Loucy (cell line): ENCODE results near the gene DSCAM.

ENCODE experiments used
- H2AFZ ChIP-seq: fragments of 200-600 bp; sonication (generic); 2 replicates; pipeline ENCODE4 v1.6.0; 2016; ENCODE audit warnings: antibody characterized with exemption, mild to moderate bottlenecking, low read length, moderate library complexity
- H3F3A ChIP-seq: fragments of 200-600 bp; 2 replicates; pipeline ENCODE4 v1.6.0; 2016; ENCODE audit warnings: antibody characterized with exemption, low read depth, mild to moderate bottlenecking
- H3K27me3 ChIP-seq: fragments of 200-600 bp; sonication (generic); 2 replicates; pipeline ENCODE4 v1.6.1; 2014; ENCODE audit warnings: low read length, mild to moderate bottlenecking; ENCODE audit not compliant: insufficient read depth, poor library complexity, severe bottlenecking
- H3K36me3 ChIP-seq: fragments of 200-600 bp; sonication (generic); 2 replicates; pipeline ENCODE4 v1.6.1; 2016; ENCODE audit warnings: low read length; ENCODE audit not compliant: insufficient read depth
- H3K4me1 ChIP-seq: fragments of 200-600 bp; sonication (generic); 2 replicates; pipeline ENCODE4 v1.5.1; 2014; ENCODE audit warnings: low read length, mild to moderate bottlenecking; ENCODE audit not compliant: insufficient read depth, poor library complexity, severe bottlenecking
- H3K4me2 ChIP-seq: fragments of 200-600 bp; sonication (generic); 2 replicates; pipeline ENCODE4 v1.6.0; 2014; ENCODE audit warnings: antibody characterized with exemption, low read length, low read depth, mild to moderate bottlenecking; ENCODE audit not compliant: poor library complexity, severe bottlenecking
- H3K4me3 ChIP-seq: fragments of 200-600 bp; sonication (generic); 2 replicates; pipeline ENCODE4 v1.5.1; 2014; ENCODE audit warnings: low read length, mild to moderate bottlenecking, mixed read lengths; ENCODE audit not compliant: poor library complexity, severe bottlenecking
- H3K79me2 ChIP-seq: fragments of 200-600 bp; sonication (generic); 2 replicates; pipeline ENCODE4 v1.6.1; 2014; ENCODE audit warnings: low read length; ENCODE audit not compliant: insufficient read depth
- H3K9ac ChIP-seq: fragments of 200-600 bp; sonication (generic); 2 replicates; pipeline ENCODE4 v1.6.0; 2014; ENCODE audit warnings: mild to moderate bottlenecking, low read depth, low read length, moderate library complexity; ENCODE audit not compliant: poor library complexity, severe bottlenecking
- H3K9me2 ChIP-seq: fragments of 200-600 bp; sonication (generic); replicated peaks from 2 replicates; pipeline ENCODE4 v1.6.1; 2016; ENCODE audit warnings: low read depth, low read length, mixed read lengths
- H3K9me3 ChIP-seq: fragments of 200-600 bp; sonication (generic); 2 replicates; pipeline ENCODE4 v1.6.1; 2014; ENCODE audit warnings: mild to moderate bottlenecking, antibody characterized with exemption, low read length, low read depth; ENCODE audit not compliant: insufficient read depth
- H4K20me1 ChIP-seq: fragments of 200-600 bp; sonication (generic); 2 replicates; pipeline ENCODE4 v1.6.0; 2014; ENCODE audit warnings: antibody characterized with exemption, low read length, mild to moderate bottlenecking; ENCODE audit not compliant: insufficient read depth, poor library complexity, severe bottlenecking
- EZH2phosphoT487 ChIP-seq: fragments of 200-600 bp; IDR thresholded peaks from 2 replicates; pipeline ENCODE4 v1.6.1; 2018; ENCODE audit warnings: antibody characterized with exemption, mild to moderate bottlenecking, moderate library complexity, borderline replicate concordance
- TF ChIP-seq, protein P1 (sequence below): fragments of 200-600 bp; sonication (generic); conservative IDR thresholded peaks from 2 replicates; pipeline ENCODE4 v1.5.1; 2014; ENCODE audit warnings: mild to moderate bottlenecking, antibody characterized with exemption, low read length

The DSCAM gene

DNA sequence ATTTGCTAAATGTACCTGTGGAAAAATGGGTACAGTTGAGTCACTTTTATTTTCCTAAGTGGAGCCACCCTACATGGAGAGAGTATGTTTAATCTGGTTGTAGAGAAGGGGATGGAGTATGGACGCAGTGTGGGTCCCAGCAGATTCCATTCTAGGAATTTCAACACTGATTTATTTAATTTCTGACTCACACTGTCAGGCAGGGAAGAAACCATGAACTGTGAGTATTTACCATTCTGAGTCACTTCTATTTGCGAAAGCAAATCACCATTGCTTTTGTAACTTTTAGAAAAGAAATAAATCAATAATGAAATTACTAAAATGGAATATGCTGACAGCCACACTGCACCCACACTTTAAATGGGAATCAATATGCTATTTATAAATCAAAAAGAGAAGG lies 339.0 kb downstream of the DSCAM start:
- Histone ChIP-seq H3K36me3 (no peaks in the 10 kb centered on the region), H3F3A (no peaks in the 10 kb centered on the region), H3K79me2 (no peaks in the 10 kb centered on the region), H3K9me3 (no peaks in the 10 kb centered on the region), H3K4me3 (no peak overlapping the region), H3K4me2 (no peak overlapping the region), H3K9ac (no peak overlapping the region), H4K20me1 (no peaks in the 10 kb centered on the region), H3K27me3 (no peaks in the 10 kb centered on the region), H3K9me2 (no peaks in the 10 kb centered on the region), H2AFZ (no peak overlapping the region), H3K4me1 (no peaks in the 10 kb centered on the region)
- TF ChIP-seq EZH2phosphoT487: no peak
- TF ChIP-seq, protein P1, sequence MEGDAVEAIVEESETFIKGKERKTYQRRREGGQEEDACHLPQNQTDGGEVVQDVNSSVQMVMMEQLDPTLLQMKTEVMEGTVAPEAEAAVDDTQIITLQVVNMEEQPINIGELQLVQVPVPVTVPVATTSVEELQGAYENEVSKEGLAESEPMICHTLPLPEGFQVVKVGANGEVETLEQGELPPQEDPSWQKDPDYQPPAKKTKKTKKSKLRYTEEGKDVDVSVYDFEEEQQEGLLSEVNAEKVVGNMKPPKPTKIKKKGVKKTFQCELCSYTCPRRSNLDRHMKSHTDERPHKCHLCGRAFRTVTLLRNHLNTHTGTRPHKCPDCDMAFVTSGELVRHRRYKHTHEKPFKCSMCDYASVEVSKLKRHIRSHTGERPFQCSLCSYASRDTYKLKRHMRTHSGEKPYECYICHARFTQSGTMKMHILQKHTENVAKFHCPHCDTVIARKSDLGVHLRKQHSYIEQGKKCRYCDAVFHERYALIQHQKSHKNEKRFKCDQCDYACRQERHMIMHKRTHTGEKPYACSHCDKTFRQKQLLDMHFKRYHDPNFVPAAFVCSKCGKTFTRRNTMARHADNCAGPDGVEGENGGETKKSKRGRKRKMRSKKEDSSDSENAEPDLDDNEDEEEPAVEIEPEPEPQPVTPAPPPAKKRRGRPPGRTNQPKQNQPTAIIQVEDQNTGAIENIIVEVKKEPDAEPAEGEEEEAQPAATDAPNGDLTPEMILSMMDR: no peak

DNA sequence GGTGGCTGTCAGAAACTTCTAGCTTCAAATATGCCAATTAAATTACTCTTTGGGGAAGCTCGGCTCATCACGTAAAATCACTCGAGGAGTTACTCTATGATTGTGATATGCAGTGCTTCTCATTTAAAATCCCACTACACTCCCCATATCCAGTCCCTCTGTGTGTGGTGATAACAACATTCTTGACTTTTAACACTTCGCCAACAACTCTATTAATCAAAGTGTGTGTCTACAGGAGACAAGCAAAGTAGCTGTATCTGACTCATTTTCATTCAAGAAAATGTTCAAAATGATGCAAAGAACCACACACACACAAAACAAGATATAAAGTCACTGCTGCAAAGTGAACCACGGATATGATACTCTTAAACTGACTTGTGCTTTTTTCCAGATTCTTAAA lies 341.3 kb downstream of the DSCAM start:
- Histone ChIP-seq H3K4me1 (no peaks in the 10 kb centered on the region), H3K9ac (no peak overlapping the region), H3K4me3 (no peak overlapping the region), H3K4me2 (no peak overlapping the region), H3F3A (no peaks in the 10 kb centered on the region), H3K27me3 (no peaks in the 10 kb centered on the region), H3K36me3 (no peaks in the 10 kb centered on the region), H3K9me3 (no peaks in the 10 kb centered on the region), H4K20me1 (no peaks in the 10 kb centered on the region), H2AFZ (no peak overlapping the region), H3K79me2 (no peaks in the 10 kb centered on the region), H3K9me2 (no peaks in the 10 kb centered on the region)
- TF ChIP-seq EZH2phosphoT487: no peak
- TF ChIP-seq, protein P1: no peak

DNA sequence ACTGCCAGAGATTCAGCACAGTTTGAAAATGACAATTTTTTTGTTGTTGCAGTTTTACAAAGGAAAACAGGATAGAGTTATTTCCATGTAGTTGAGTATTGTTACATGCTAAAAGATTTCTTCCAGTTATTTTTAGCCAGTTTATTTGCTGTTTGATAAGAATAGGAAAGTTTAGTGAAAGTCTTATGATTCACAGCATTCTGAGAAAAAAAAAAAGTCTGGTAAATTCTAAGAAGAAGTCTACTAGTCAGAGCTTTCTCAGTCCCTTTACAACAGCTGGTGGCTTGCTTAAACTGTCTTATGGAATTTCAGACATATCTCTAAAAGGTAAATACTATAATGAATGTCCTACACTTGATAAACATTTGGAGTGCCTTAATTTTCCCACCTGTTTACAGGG lies 341.7 kb downstream of the DSCAM start:
- Histone ChIP-seq H3K9ac (no peak overlapping the region), H3K9me3 (no peaks in the 10 kb centered on the region), H3K9me2 (no peaks in the 10 kb centered on the region), H3K4me3 (no peak overlapping the region), H3K4me1 (no peaks in the 10 kb centered on the region), H3K27me3 (no peaks in the 10 kb centered on the region), H3K36me3 (no peaks in the 10 kb centered on the region), H3K4me2 (no peak overlapping the region), H4K20me1 (no peaks in the 10 kb centered on the region), H3K79me2 (no peaks in the 10 kb centered on the region), H3F3A (no peaks in the 10 kb centered on the region), H2AFZ (no peak overlapping the region)
- no peak for TF ChIP-seq EZH2phosphoT487
- TF ChIP-seq, protein P1: no peak
